ENCODE measurements around the gene KHDRBS2.

KHDRBS2 gene

DNA sequence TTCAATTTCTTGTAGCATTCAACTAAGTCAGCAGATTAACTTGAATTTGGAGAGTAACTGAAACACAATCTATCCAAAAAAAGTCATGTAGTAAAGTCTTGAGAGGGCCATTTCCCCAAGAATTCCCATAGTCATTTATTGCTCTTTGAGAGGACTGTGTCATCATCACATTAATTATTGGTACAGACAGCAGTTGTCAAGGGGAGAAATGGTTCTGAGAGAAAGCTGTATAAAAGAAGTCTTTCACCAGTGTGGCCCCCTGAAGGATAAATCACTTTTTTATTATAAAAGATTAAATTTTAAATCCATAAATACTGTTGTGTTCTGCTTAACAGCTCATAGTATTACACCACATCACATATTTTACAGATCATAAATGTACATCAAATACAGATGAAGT is 111.5 kb downstream of the KHDRBS2 start:
- no peak for DNase-seq

DNA sequence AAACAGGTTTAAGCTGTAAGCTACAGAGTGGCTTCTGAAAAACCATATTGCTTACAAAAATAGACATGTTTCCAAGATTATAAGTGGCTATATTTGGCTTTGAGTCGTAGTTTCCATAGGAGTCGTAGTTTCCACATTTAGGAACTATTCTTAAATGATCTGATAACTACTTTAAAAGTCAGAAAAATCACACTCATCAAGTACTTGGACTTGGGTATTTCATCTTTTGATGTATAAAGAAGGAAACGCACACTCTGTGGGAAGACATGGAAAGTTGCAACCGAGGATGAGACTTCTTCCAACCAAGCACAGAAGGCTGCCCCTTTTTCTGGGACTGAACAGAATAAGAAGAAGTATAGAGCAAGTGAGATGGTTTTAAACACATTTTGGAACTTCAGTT is 118.3 kb downstream of the KHDRBS2 start:
- no peak for DNase-seq

DNA sequence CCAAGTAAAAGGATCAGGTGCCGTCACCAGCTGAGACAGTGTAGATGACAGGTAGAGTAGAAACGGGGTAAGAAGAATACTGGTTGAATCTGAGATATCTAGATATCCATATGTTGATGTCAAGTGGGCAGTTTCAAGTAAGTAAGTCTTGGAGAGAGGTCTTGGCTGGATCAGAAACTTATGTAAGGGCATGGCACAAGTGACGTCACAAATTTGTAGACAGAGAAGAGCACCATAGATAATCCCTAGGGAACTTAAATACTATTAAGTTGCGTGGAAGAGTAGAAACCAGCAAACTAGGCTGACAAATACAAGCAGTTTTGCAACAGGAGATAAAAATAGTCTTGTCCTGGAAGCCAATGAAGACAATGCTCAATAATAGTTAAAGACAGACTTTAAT is 123.2 kb downstream of the KHDRBS2 start:
- DNase-seq: no peak

DNA sequence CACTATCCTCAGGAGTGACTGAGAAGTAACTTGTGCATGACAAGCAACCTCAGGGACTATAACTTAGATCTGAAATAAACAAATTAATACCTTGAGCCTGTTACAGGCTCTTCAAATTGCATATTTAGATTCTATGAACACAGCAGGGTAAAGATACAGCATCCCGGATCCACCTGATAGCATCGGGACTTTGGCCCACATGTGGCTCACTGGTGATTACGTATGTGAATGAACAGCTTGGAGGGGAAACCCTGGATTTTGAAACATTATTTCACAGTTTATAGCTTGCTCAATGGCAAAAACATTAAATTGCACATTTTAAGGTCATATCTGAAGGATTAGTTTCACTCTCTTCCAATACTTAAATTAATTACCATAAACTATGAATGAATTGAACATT is 133.2 kb downstream of the KHDRBS2 start:
- DNase-seq: no peak

DNA sequence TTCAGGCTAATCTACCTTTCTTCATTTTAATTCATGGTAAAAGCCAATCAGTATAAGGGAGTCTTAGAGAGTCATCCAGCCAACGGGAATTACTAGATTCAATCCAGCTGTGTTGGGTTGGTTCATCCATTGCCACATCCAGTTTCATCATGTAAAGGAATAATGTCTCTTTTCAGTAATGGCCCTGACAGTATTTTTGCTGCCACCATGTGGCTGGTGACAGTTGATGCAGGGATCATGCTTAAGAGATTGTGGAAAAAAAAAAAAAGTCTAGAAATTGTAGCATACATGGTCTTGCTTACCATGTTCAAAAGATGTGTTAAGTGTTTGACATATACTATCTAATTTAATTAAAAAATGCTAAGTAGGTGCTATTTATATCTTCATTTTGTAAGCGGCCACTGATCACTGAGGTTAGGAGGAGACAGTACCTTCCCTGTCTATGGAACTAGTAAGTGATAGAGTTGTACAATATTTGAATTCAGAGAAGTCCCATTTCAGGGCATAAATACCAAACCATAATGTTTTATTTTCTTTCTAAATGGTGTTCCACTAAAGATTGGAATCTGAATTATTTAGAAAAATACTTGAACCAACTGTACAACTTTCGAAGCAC is 135.9 kb downstream of the KHDRBS2 start:
- DNase-seq: no peak

DNA sequence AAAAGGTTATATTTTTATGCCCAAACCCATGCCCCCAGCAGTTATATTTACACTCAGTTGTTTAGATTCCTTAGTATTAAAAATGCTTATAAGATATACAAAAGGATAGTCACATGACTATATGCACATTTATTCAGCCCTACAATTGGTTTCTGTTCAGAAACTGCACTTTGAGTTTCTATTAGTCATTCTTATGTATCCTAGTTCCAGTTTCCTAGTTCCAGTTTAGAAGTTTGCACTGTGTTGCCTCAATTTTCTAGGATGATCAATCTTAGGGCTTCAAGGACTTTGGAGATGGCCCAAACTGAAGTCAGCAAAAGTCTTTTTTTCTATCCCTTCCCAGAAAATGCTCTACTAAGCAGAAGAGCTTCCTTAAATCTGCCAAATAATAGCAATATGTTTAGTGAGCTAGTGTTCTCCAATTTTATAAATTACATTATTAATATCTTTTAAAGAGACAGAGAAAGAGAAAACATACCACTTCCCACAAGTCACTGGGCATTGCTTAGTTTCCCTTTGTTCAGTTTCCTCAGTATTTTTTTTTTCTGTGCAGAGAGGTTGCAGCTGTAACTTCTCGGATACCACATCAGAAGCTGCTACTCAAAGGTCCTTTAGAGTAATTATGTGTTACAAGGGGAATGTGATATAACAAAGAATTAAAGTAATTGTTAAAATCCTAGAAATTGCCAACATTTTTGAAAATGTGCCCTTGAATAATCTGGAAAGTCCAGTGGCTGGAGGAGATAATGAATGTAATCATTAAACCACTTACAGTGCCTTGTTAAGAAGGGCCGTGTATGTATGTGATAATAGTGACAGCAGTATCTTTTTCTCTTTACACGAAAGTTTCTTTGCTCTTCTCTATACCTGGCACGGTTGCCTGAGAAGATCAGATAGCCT is 138.8 kb downstream of the KHDRBS2 start:
- no peak for DNase-seq

DNA sequence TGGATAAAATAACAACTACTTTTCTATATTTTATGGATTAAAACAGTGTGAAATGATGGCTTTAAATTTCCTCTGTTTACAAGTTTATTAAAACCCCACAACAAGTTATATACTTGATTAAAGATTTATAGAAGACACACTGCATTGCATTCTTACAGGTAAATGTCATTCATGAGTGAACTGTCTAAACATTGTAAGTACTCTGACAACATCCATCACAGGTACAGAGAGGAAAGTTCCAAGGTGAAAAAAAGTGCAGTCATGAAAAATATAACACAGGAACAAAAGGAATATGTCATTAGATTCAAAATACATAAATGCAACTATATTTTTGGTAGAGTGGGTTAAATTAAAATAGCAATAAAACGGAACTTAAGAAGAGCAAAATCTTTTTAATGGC is 156.9 kb downstream of the KHDRBS2 start:
- no peak for DNase-seq

DNA sequence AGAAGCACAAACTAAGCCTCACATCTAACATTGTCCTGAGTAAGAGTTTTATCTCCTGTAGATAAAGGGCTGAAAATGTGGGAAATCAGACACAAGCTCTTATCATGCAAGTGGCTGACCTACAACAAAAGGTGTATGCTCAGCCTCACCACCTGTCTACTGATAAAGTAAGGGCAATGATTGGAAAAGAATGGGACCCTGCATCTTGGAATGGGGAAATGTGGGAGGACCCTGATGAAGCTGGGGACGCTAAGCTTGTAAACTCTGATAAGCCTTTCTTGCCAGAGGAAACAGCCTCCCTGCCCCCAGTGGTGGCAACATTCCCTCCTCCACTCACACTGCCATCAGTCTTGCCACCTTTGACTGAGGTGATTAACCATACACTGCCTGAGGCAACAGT is 166.6 kb downstream of the KHDRBS2 start:
- DNase-seq: no peak

DNA sequence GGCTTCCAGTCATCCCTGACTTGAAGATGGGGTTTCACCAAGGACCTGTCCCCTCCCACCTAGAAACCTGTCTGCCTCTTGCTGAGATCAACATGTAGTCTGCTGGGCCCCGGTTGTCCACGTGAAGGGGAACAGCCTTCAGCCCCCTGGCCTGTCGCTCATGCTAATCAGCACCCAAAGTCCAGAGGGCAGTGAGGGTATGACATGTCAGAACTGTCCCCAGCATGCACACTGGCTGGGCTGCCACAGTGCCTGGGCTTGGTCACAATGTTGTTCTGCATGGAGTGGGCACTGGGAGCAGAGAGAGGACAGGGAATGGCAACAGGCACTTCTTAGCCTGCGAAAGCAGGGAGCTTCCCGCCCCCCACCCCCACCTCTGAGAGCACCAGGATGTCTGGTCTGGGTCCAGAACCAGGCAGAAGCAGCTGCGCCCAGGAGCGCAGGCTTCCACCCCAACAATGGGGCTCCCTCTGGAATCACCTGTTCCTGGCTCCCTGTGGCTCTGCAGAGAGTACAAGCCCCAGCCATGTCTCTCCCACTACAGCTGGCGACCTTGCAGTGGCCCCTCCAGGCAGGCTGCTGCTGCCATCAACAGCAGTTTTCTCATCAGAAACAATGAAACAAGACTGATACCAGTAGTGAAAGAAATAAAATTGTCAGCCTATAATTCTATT is 182.7 kb downstream of the KHDRBS2 start:
- DNase-seq: no peak

DNA sequence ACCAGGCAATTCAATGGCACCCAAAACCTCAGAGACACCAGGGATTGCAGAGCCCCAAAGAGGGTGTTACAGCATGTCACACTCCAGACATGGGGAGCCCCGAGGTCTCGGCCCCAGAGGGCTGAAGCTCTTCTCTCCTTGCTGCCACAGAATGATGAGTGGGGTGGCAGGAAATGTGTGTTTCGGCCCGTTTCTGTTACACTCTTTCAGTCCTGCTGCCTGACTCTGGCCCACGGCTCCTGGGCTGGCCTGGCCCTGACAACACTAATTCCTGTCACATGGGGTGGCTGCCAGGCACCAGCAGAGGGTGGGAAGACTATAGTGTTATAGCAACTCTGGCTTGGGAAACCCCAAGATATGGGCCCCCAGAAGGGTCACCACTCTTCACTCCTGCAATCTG is 183.6 kb downstream of the KHDRBS2 start:
- no peak for DNase-seq

DNA sequence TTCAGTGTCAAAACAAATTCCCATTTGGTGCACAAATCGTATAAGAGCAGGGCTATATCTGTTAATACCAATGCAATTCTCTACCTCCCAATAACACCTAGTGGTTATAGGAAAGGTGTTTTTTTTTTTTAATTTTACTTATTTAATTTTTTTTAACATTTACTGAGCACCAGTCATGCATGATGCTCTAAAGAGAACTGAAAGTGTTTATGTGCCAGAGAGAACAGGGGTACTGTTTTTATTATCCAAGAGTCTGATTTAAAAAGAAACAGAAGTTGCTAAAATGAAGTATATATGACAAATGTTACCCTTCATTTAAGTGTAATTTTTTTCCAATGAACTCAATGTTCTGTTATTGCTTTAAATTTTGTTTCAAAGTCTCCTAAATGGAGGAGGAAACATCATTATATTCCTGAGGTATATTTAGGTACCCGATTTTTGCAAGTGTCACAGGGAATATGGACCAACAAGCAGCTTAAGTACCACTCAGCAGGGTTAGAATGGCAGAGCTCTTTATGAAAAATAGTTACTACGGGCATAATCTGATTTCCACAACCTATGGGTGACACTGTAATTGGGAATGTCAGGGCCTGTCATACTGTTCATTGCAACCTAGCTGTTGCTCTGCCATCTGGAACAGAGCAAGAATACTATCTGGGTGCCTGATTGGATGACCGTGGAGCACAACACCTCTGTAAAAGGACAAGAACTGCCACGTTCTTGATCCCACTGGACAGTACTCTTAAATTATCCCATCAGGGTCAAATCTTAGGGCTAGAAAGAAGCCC is 195.4 kb downstream of the KHDRBS2 start:
- DNase-seq: no peak

DNA sequence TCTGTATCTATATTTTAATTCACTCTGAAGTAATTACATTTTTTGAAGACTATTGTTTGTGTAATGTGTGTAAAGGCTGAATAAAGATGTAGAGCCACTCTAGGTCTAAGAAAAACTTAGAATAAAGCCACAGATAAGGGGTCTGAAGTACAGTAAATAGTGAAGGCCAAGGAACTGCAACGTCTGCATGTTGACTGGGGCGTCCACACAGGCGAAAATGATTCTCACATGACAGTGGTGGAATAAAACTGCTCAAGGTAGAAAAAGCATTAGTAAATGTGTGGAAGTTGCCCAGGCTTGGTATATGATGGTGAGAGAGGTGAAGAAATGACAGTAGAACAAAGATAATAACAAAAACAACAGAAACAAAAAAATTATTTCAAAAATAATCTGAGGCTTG is 196.2 kb downstream of the KHDRBS2 start:
- DNase-seq: no peak

DNA sequence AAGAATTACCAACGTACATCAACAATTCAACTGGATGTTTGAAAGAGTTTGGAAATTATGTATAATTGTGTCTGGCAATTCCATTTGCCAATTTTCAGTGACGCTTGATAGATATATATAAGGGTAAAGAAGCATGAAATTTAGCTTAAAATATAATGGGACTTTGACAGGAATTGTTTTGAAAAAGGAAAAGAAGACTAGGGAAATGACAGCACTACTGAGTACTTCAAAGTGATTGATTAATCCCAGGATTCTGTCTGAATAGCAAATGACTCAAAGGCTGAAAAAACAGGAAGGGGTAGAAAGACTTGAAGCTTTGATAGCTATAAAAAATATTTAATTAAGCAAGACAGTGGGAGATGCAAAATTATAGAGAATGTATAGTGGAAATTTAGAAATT is 200.0 kb downstream of the KHDRBS2 start:
- no peak for DNase-seq

DNA sequence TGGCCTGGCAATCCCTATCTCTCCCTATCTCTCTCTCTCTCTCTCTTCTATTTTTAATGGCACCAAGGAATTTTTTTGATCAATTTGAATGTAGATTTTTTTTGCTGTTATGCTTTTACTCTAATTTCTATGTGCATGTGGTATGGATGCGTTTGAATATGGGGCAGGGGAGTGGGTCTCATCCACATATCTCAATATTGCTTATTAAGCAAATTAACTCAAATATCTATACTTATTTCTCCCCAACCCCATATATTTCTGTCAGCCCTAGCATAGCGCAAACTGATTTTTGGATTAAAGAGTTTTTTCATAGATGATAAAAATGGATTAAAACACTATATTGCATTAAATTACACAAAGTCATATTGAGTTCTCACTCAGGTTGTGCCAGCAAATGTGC is 210.2 kb downstream of the KHDRBS2 start:
- no peak for DNase-seq

DNA sequence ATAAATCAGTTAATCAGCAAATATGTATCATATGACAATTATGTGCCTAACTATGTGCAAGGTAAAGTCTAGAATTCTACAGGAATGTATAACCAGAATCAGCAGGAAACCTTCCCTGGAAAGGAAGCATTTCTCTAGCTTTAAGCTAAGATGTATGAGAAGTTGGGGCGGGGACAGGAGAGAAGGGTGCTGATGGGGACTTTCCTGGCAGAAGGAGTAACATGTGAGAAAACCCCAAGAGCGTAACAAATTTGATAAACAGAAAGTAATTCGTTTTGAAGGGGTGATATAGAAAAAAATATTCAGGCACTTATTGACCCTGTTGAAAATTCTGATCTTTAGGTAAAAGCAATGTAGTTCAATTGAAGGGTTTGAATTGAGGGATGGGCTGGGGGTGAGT is 226.1 kb downstream of the KHDRBS2 start:
- DNase-seq: no peak

DNA sequence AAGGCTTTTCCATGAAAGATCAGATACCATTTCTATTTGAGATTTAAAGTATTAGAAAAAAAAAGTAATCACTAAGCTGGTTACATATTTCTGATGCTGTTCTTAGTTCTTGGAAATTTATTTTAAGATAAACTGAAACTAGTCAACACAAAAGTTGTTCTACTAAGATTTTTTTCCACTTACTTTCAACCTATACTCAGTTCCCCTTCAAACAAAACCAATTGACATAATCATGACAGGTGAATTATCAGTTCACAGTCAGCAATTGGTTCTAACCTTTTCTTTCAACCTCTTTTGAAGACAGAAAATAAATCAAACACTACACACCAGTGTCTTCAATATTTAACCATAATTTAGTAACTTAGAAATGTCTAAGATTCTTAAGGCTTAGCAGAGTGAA is 228.7 kb downstream of the KHDRBS2 start:
- no peak for DNase-seq

DNA sequence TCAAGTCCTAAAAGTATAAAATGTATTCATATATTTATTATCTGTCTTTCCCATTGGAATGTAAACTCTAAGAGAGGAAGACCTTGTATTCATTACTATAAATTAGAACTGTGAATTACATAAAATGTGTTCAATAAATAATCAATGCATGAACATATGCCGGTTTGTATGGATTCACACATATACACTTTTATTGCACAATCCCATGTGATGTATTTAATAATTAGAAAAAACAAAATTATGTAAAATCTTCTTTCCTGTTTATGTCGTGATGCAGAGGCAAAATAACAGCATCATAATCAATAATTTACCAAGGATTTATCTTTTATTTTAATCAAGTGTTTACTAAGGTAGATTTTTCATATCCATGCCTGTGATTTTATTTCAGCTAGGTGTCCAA is 240.5 kb downstream of the KHDRBS2 start:
- DNase-seq: no peak

DNA sequence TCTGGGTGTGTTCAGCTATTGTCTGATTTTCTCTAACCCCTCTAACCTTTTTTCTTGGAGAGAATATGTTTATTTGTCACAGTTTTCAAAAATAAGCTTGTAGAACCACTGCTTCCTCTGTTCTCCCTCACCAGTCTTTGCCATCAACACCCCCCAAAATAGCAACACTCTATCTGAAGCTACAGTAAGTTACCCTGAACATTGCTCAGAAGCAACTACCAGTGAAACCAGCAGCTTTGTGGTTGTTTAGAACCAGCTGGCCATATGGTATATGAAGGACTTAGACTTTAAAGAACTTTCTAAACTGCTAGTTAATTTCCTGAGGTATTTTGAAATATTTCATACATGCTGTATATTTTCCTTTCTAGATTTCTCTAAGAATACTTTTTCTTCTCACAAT is 242.9 kb downstream of the KHDRBS2 start:
- no peak for DNase-seq

DNA sequence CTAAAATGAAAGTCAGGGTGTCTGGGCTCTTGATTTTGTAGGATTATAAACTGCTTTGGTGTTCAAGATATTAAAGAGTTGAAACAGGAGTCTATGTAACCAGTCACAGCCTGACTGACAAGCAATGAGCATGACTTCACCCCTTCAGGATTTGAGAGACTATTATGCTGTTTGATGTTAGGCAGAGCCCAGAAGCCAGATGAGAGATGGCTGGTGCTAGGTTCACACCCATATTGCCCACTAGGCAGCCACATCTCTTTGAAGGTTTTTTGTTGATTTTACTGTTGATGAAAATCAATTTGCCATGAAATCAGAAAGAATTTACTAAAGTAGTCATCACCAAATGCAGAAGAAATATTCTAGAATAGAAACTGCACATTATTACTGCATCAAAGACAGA is 243.6 kb downstream of the KHDRBS2 start:
- no peak for DNase-seq

DNA sequence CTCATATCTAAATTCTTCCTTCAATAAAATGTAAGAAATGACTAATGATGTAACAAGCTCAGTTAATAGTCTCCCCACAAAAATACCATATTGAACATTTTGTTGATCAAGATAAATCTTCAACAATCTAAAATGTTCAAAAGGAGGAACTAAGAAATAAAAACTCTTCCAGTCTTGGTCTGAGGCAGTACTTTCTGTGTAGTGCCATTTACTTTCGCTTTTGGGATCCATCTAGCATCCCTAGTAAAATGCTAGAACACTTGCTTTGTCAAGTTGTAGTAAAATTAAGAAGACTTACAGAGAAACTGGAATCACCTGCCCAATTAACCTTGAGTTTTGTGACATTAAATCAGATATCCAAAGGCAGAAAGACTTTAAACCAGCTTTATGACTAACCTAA is 246.4 kb downstream of the KHDRBS2 start:
- DNase-seq: no peak

DNA sequence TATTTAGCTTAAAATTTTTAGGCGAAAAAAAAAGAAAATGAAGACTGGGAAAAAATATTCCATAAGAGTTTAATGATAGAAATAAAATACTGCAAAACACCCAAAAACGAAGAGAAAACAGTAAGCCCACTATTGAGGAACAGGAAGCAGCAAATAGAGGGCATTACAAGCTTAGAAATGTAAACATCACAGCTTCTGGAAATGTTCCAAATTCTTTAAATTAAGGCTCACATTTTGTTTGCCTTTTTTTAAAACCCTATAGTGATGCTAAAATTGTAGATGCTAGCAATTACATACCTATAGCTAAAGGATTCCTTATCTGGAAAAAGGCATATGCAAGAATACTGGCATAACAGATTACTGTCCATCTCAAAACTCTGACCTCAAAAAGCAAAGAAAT is 248.6 kb downstream of the KHDRBS2 start:
- DNase-seq: no peak

DNA sequence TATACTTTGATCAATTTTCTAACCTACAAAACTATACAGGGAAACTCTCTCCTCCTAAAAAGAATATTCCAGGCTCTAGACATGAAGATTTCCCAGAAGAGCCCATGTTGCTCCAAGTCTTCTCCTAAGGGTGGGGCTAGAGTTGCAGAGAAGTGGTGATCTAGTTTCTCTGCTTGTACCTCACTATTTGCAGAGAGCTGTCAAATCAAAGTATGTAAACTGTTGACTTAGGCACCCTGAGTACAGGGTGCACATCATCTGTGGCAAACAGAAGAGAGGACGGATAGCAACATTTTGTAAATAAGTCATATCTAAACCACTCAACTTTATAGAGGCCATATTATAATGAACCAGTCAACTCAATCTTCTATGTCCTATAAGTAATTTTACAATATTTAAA is 250.1 kb downstream of the KHDRBS2 start:
- DNase-seq: no peak

DNA sequence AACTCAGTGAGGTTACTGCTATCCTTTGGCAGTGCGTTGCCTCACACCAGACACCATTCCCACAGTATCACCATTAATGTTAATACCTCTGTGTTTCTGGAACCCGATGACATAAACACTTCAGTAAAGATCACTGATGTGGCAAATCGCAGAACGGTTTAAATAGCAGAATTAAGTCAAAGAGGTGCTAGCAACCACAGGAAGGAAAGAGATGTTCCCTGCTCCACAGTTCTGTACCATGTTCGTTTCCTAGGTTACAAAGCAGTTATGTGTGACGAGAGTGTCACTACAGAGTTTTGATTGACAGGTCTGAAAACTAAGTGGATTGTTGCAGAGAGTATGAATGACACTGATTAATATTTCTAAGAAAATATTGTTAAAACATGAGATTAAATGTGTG is 272.3 kb downstream of the KHDRBS2 start:
- no peak for DNase-seq

Measured in activated gamma-delta T cell treated with Interleukin-2 at 50 U/mL for 16 hours (primary cell).